ENCODE data around the gene UBXN7.
"Not testable (repeated sequence)": the region's sequence is repeated elsewhere in the genome, so short reads cannot be mapped to it uniquely, and the experiment has no call there.

UBXN7 gene

GRCh38 chr3:196354132-196354531, 78.1 kb downstream of the UBXN7 start:
- no peak for DNase-seq

GRCh38 chr3:196351541-196351940, 80.7 kb downstream of the UBXN7 start:
- DNase-seq = no peak

GRCh38 chr3:196350067-196350466, 82.2 kb downstream of the UBXN7 start:
- DNase-seq = no peak

GRCh38 chr3:196348698-196349097, 83.5 kb downstream of the UBXN7 start:
- DNase-seq = no peak

GRCh38 chr3:196344663-196345062, 87.6 kb downstream of the UBXN7 start:
- no peak for DNase-seq

GRCh38 chr3:196343917-196344316, 88.3 kb downstream of the UBXN7 start:
- not testable (repeated sequence) for DNase-seq

GRCh38 chr3:196341137-196341536, 91.1 kb downstream of the UBXN7 start:
- no peak for DNase-seq

- no peak for DNase-seq
These were observed 91.8 kb downstream of the UBXN7 start for GRCh38 chr3:196340466-196340865.

GRCh38 chr3:196339493-196340254, 92.6 kb downstream of the UBXN7 start:
- no peak for DNase-seq

GRCh38 chr3:196339044-196339443, 93.2 kb downstream of the UBXN7 start:
- no peak for DNase-seq

GRCh38 chr3:196336319-196337145, 95.7 kb downstream of the UBXN7 start:
- no peak for DNase-seq

- no peak for DNase-seq
These were observed 96.7 kb downstream of the UBXN7 start for GRCh38 chr3:196335503-196335948.

GRCh38 chr3:196334982-196335381, 97.2 kb downstream of the UBXN7 start:
- DNase-seq = no peak

GRCh38 chr3:196332168-196332567, 100.1 kb downstream of the UBXN7 start:
- no peak for DNase-seq

- no peak for DNase-seq
These were observed 104.8 kb downstream of the UBXN7 start for GRCh38 chr3:196327405-196327804.

GRCh38 chr3:196326936-196327335, 105.3 kb downstream of the UBXN7 start:
- DNase-seq = no peak

GRCh38 chr3:196323691-196324090, 108.5 kb downstream of the UBXN7 start:
- DNase-seq = no peak

- no peak for DNase-seq
These were observed 109.2 kb downstream of the UBXN7 start for GRCh38 chr3:196323016-196323415.

GRCh38 chr3:196321162-196321561, 111.1 kb downstream of the UBXN7 start:
- no peak for DNase-seq

- DNase-seq = no peak
These were observed 112.1 kb downstream of the UBXN7 start for GRCh38 chr3:196320137-196320536.

- peak; percentile 84 for DNase-seq
These were observed 114.3 kb downstream of the UBXN7 start, which contains the start of gene DYNLT2B for GRCh38 chr3:196317687-196318467. DYNLT2B (minus strand) TSS chr3:196318240; CDS start chr3:196318152, 88 bp downstream.

- not testable (repeated sequence) for DNase-seq
These were observed 115.2 kb downstream of the UBXN7 start for GRCh38 chr3:196316799-196317686.

Measured in GOT3 (cell line).